Glutamatergic neuron (in vitro differentiated cells): ENCODE measurements around the gene TESMIN. TPM values are rescaled to one million over a fixed set of nuclear protein-coding genes. Genes with fewer than 3 reads are reported as not detected.

ENCODE experiments used
- DNase-seq: peaks from one replicate; pipeline ENCODE4 v3.0.0; 2022
- H3K27ac Mint-ChIP-seq: one replicate; pipeline ENCODE4 v1.8.0; 2020; ENCODE audit warnings: mild to moderate bottlenecking, mixed read lengths, inconsistent platforms; ENCODE audit not compliant: unreplicated experiment
- H3K27me3 Mint-ChIP-seq: one replicate; pipeline ENCODE4 v1.8.0; 2020; ENCODE audit warnings: mild to moderate bottlenecking, moderate library complexity, mixed read lengths, inconsistent platforms; ENCODE audit not compliant: unreplicated experiment
- H3K36me3 Mint-ChIP-seq: one replicate; pipeline ENCODE4 v1.8.0; 2020; ENCODE audit warnings: mild to moderate bottlenecking, mixed read lengths, inconsistent platforms; ENCODE audit not compliant: unreplicated experiment
- H3K4me1 Mint-ChIP-seq: one replicate; pipeline ENCODE4 v1.8.0; 2020; ENCODE audit warnings: mild to moderate bottlenecking, low read depth, mixed read lengths, inconsistent platforms; ENCODE audit not compliant: unreplicated experiment
- H3K4me3 Mint-ChIP-seq: one replicate; pipeline ENCODE4 v1.8.0; 2020; ENCODE audit warnings: mild to moderate bottlenecking, mixed read lengths, inconsistent platforms; ENCODE audit not compliant: unreplicated experiment
- H3K9me3 Mint-ChIP-seq: one replicate; pipeline ENCODE4 v1.8.0; 2020; ENCODE audit warnings: mild to moderate bottlenecking, moderate library complexity, mixed read lengths, inconsistent platforms; ENCODE audit not compliant: unreplicated experiment
- CTCF ChIP-seq: fragments of 200-600 bp; sonication (generic); IDR thresholded peaks from one replicate; pipeline ENCODE4 v1.5.0; 2021; ENCODE audit not compliant: partially characterized antibody, unreplicated experiment
- total RNA-seq: library from RNA; stranded (reverse); fragmentation: NEBNext Ultra II Directional; extraction: Animal tissue kit (Norgen Biotek cat#: 25700); gene quantifications from one replicate; pipeline ENCODE4 v1.2.1, GENCODE V29; 2021; ENCODE audit not compliant: unreplicated experiment

TESMIN gene
- total RNA-seq, 1 donor from 2014 or later = 3.8 TPM

- TF ChIP-seq CTCF = no peak
- H3K9me3 Mint-ChIP-seq = peaks cover 7% of the 10 kb centered on the region
- peaks cover 23% of the 10 kb centered on the region for H3K4me1 Mint-ChIP-seq
- H3K36me3 Mint-ChIP-seq = peaks cover 4% of the 10 kb centered on the region
- H3K27ac Mint-ChIP-seq = peak overlapping the region; percentile 23
- H3K27me3 Mint-ChIP-seq = peaks cover 5% of the 10 kb centered on the region
- H3K4me3 Mint-ChIP-seq = no peak overlapping the region
- DNase-seq = peak; percentile 35
Measured at GRCh38 chr11:68673991-68674390, 77.3 kb downstream of the TESMIN start.

GRCh38 chr11:68673306-68673945, 77.9 kb downstream of the TESMIN start:
- H3K27ac Mint-ChIP-seq = no peak overlapping the region
- H3K9me3 Mint-ChIP-seq = peaks cover 7% of the 10 kb centered on the region
- peak; percentile 10 for DNase-seq
- peaks cover 23% of the 10 kb centered on the region for H3K4me1 Mint-ChIP-seq
- H3K4me3 Mint-ChIP-seq = no peak overlapping the region
- TF ChIP-seq CTCF = no peak
- H3K36me3 Mint-ChIP-seq = peaks cover 4% of the 10 kb centered on the region
- peaks cover 5% of the 10 kb centered on the region for H3K27me3 Mint-ChIP-seq

GRCh38 chr11:68670208-68670992, 80.9 kb downstream of the TESMIN start:
- Mint-ChIP-seq H3K27ac (no peak overlapping the region), H3K36me3 (peaks cover 4% of the 10 kb centered on the region), H3K27me3 (peaks cover 5% of the 10 kb centered on the region), H3K4me1 (peaks cover 13% of the 10 kb centered on the region), H3K9me3 (peaks cover 5% of the 10 kb centered on the region), H3K4me3 (no peak overlapping the region)
- DNase-seq = no peak
- TF ChIP-seq CTCF = no peak

- Mint-ChIP-seq H3K36me3 (peaks cover under 1% of the 10 kb centered on the region), H3K27ac (no peak overlapping the region), H3K4me1 (peaks cover 10% of the 10 kb centered on the region), H3K4me3 (no peak overlapping the region), H3K27me3 (peaks cover 8% of the 10 kb centered on the region), H3K9me3 (peaks cover 5% of the 10 kb centered on the region)
- no peak for TF ChIP-seq CTCF
- peak; percentile 8 for DNase-seq
Measured at GRCh38 chr11:68669301-68670090, 81.8 kb downstream of the TESMIN start.
